DOHH2 (cell line): ENCODE data around the gene UBE2V1.

ENCODE experiments used
- H3F3A ChIP-seq: fragments of 200-600 bp; sonication (generic), shearing (Covaris generic); 2 replicates; pipeline ENCODE4 v1.6.0; 2016; ENCODE audit warnings: antibody characterized with exemption, mild to moderate bottlenecking; ENCODE audit not compliant: control insufficient read depth, insufficient read depth
- H3K27ac ChIP-seq: fragments of 200-600 bp; sonication (generic); 2 replicates; pipeline ENCODE4 v1.5.1; 2014; ENCODE audit warnings: low read depth, mild to moderate bottlenecking, low read length, moderate library complexity
- H3K27me3 ChIP-seq: fragments of 200-600 bp; sonication (generic); 2 replicates; pipeline ENCODE4 v1.6.1; 2014; ENCODE audit warnings: mild to moderate bottlenecking, low read length, mixed read lengths; ENCODE audit not compliant: control insufficient read depth
- H3K36me3 ChIP-seq: fragments of 200-600 bp; sonication (generic); 2 replicates; pipeline ENCODE4 v1.6.1; 2014; ENCODE audit warnings: mild to moderate bottlenecking, low read length, moderate library complexity, mixed read lengths; ENCODE audit not compliant: control insufficient read depth
- H3K4me1 ChIP-seq: fragments of 200-600 bp; sonication (generic); 2 replicates; pipeline ENCODE4 v1.6.1; 2014; ENCODE audit warnings: mild to moderate bottlenecking, low read length, mixed read lengths; ENCODE audit not compliant: control insufficient read depth
- H3K4me2 ChIP-seq: fragments of 200-600 bp; sonication (generic); 2 replicates; pipeline ENCODE4 v1.6.0; 2014; ENCODE audit warnings: mild to moderate bottlenecking, low read length, moderate library complexity
- H3K4me3 ChIP-seq: fragments of 200-600 bp; sonication (generic); 2 replicates; pipeline ENCODE4 v1.5.1; 2014; ENCODE audit warnings: mild to moderate bottlenecking, low read length, mixed read lengths
- H3K79me2 ChIP-seq: fragments of 200-600 bp; sonication (generic); 2 replicates; pipeline ENCODE4 v1.6.1; 2014; ENCODE audit warnings: mild to moderate bottlenecking, low read length, mixed read lengths; ENCODE audit not compliant: control insufficient read depth
- H3K9me2 ChIP-seq: fragments of 200-600 bp; sonication (generic); replicated peaks from 2 replicates; pipeline ENCODE4 v1.6.1; 2014; ENCODE audit warnings: mild to moderate bottlenecking, low read length, mixed read lengths; ENCODE audit not compliant: control insufficient read depth
- H3K9me3 ChIP-seq: fragments of 200-600 bp; sonication (generic); 2 replicates; pipeline ENCODE4 v1.6.1; 2014; ENCODE audit warnings: antibody characterized with exemption, low read length, mixed read lengths; ENCODE audit not compliant: control insufficient read depth, insufficient read depth
- H4K20me1 ChIP-seq: fragments of 200-600 bp; sonication (generic); 2 replicates; pipeline ENCODE4 v1.6.0; 2014; ENCODE audit warnings: low read depth, mild to moderate bottlenecking, antibody characterized with exemption, low read length, moderate library complexity; ENCODE audit not compliant: control insufficient read depth, insufficient read depth
- CTCF ChIP-seq: fragments of 200-600 bp; sonication (generic); IDR thresholded peaks from one replicate; pipeline ENCODE4 v1.5.1; 2014; ENCODE audit warnings: antibody characterized with exemption, mild to moderate bottlenecking, low read depth, low read length; ENCODE audit not compliant: poor library complexity, severe bottlenecking
- EZH2phosphoT487 ChIP-seq: fragments of 200-600 bp; sonication (generic); IDR thresholded peaks from 2 replicates; pipeline ENCODE4 v1.6.1; 2017; ENCODE audit warnings: borderline replicate concordance, mild to moderate bottlenecking, antibody characterized with exemption, low read length, moderate library complexity, mixed read lengths

Gene UBE2V1

GRCh38 chr20:50129662-50130355, 16.9 kb upstream of the UBE2V1 start:
- no peaks in the 10 kb centered on the region for H3F3A ChIP-seq
- H4K20me1 ChIP-seq: no peaks in the 10 kb centered on the region
- H3K79me2 ChIP-seq: no peaks in the 10 kb centered on the region
- no peaks in the 10 kb centered on the region for H3K9me3 ChIP-seq
- no peaks in the 10 kb centered on the region for H3K9me2 ChIP-seq
- peaks cover 42% of the 10 kb centered on the region for H3K36me3 ChIP-seq
- no peak overlapping the region for H3K4me2 ChIP-seq
- TF ChIP-seq CTCF (no peak), EZH2phosphoT487 (no peak)
- no peak overlapping the region for H3K4me3 ChIP-seq
- no peak overlapping the region for H3K27ac ChIP-seq
- no peaks in the 10 kb centered on the region for H3K27me3 ChIP-seq
- no peaks in the 10 kb centered on the region for H3K4me1 ChIP-seq

DNA sequence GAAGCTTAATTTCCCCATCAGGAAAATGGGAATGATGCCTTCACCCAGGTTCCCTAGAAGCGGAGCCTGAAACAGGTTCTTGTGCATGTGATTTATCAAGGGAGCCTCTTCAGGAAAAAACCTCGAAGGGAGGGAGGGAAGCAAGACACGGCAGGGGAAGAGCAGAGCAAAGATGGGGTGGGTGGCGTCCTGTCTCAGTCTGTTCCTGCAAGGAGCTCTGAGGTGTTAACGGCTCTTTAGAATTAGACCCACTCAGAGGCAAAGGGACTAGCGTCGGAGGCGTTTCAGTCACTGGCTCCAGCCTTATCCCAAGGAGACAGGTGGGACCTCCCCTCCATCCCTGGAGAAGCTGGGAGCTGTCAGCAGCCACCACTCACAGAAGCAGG, 15.6 kb upstream of the UBE2V1 start:
- Histone ChIP-seq H4K20me1 (no peaks in the 10 kb centered on the region), H3K9me3 (no peaks in the 10 kb centered on the region), H3K27me3 (no peaks in the 10 kb centered on the region), H3K27ac (no peak overlapping the region), H3K9me2 (no peaks in the 10 kb centered on the region), H3F3A (no peaks in the 10 kb centered on the region), H3K79me2 (no peaks in the 10 kb centered on the region), H3K36me3 (peaks cover 51% of the 10 kb centered on the region), H3K4me1 (no peaks in the 10 kb centered on the region), H3K4me2 (no peak overlapping the region), H3K4me3 (no peak overlapping the region)
- TF ChIP-seq CTCF (no peak), EZH2phosphoT487 (no peak)

GRCh38 chr20:50127587-50128519, 14.9 kb upstream of the UBE2V1 start:
- peaks cover 49% of the 10 kb centered on the region for H3K36me3 ChIP-seq

More at GRCh38 chr20:50127587-50128519, 14.9 kb upstream of the UBE2V1 start:
- no peak for TF ChIP-seq CTCF
- no peak for TF ChIP-seq EZH2phosphoT487
- no peak overlapping the region for H3K4me2 ChIP-seq
- H3K4me3 ChIP-seq: no peak overlapping the region
- no peaks in the 10 kb centered on the region for H3K27me3 ChIP-seq
- no peaks in the 10 kb centered on the region for H3K79me2 ChIP-seq
- H3K9me2 ChIP-seq: no peaks in the 10 kb centered on the region
- H3K9me3 ChIP-seq: no peaks in the 10 kb centered on the region
- H3F3A ChIP-seq: no peaks in the 10 kb centered on the region
- H3K4me1 ChIP-seq: no peaks in the 10 kb centered on the region
- H3K27ac ChIP-seq: no peak overlapping the region
- H4K20me1 ChIP-seq: no peaks in the 10 kb centered on the region
